HepG2 (cell line): ENCODE results near the gene SARS2. TPM values are rescaled to one million over a fixed set of nuclear protein-coding genes. Genes with fewer than 3 reads are reported as not detected.

ENCODE experiments used
- CENPT ChIP-seq: sonication (generic); formaldehyde crosslinking; IDR thresholded peaks from 2 replicates; pipeline ENCODE4 v1.8.0; 2022; ENCODE audit warnings: low read depth, mild to moderate bottlenecking, moderate library complexity, missing genetic modification reagents
- ERF ChIP-seq: IDR thresholded peaks from 2 replicates; pipeline ENCODE4 v1.6.1; 2018; ENCODE audit warnings: missing biosample characterization, missing genetic modification reagents
- HCFC1 ChIP-seq: fragments of 150-350 bp; IDR thresholded peaks from 2 replicates; pipeline ENCODE4 v1.6.1; 2014; ENCODE audit warnings: low read depth, low read length
- IRX3 ChIP-seq: sonication (generic); formaldehyde crosslinking; IDR thresholded peaks from 2 replicates; pipeline ENCODE4 v1.8.1; 2023; ENCODE audit warnings: mild to moderate bottlenecking, low read depth, missing genetic modification reagents, borderline replicate concordance
- KIAA2018 ChIP-seq: sonication (generic); formaldehyde crosslinking; IDR thresholded peaks from 2 replicates; pipeline ENCODE4 v1.5.0; 2020; ENCODE audit warnings: mild to moderate bottlenecking, missing genetic modification reagents, borderline replicate concordance
- MAFF ChIP-seq: IDR thresholded peaks from 2 replicates; pipeline ENCODE4 v1.6.1; 2011; ENCODE audit warnings: low read depth, low read length, improper control_type of control experiment
- NFYB ChIP-seq: sonication (generic); formaldehyde crosslinking; IDR thresholded peaks from 2 replicates; pipeline ENCODE4 v1.4.0; 2020; ENCODE audit warnings: missing genetic modification reagents
- PHF21A ChIP-seq: sonication (generic); formaldehyde crosslinking; IDR thresholded peaks from 2 replicates; pipeline ENCODE4 v1.5.0; 2020; ENCODE audit warnings: mild to moderate bottlenecking, missing genetic modification reagents
- SALL2 ChIP-seq: sonication (generic); formaldehyde crosslinking; IDR thresholded peaks from 2 replicates; pipeline ENCODE4 v1.8.1; 2023; ENCODE audit warnings: mild to moderate bottlenecking, missing genetic modification reagents, inconsistent platforms
- SRY ChIP-seq: sonication (generic); formaldehyde crosslinking; IDR thresholded peaks from 2 replicates; pipeline ENCODE4 v1.8.0; 2022; ENCODE audit warnings: mild to moderate bottlenecking, missing genetic modification reagents
- TP53 ChIP-seq: sonication (generic); formaldehyde crosslinking; conservative IDR thresholded peaks from 2 replicates; pipeline ENCODE4 v1.4.0; 2020; ENCODE audit warnings: missing genetic modification reagents
- ZFP1 ChIP-seq: IDR thresholded peaks from 2 replicates; pipeline ENCODE4 v1.6.1; 2016
- ZFP37 ChIP-seq: sonication (generic); formaldehyde crosslinking; IDR thresholded peaks from 2 replicates; pipeline ENCODE4 v1.4.0; 2020; ENCODE audit warnings: missing genetic modification reagents, borderline replicate concordance
- ZNF232 ChIP-seq: sonication (generic); formaldehyde crosslinking; IDR thresholded peaks from 2 replicates; pipeline ENCODE4 v1.4.0; 2020; ENCODE audit warnings: missing genetic modification reagents, borderline replicate concordance
- ZNF296 ChIP-seq: sonication (generic); formaldehyde crosslinking; conservative IDR thresholded peaks from 2 replicates; pipeline ENCODE4 v1.5.0; 2020; ENCODE audit warnings: mild to moderate bottlenecking, missing genetic modification reagents
- ZNF362 ChIP-seq: sonication (generic); formaldehyde crosslinking; IDR thresholded peaks from 2 replicates; pipeline ENCODE4 v1.4.0; 2020; ENCODE audit warnings: missing genetic modification reagents, mild to moderate bottlenecking, borderline replicate concordance
- ZNF382 ChIP-seq: sonication (generic); formaldehyde crosslinking; IDR thresholded peaks from 2 replicates; pipeline ENCODE4 v1.5.0; 2020; ENCODE audit warnings: missing genetic modification reagents, mild to moderate bottlenecking, borderline replicate concordance
- ZNF543 ChIP-seq: sonication (generic); formaldehyde crosslinking; IDR thresholded peaks from 2 replicates; pipeline ENCODE4 v1.4.0; 2020; ENCODE audit warnings: mild to moderate bottlenecking, missing genetic modification reagents
- ZNF557 ChIP-seq: sonication (generic); formaldehyde crosslinking; IDR thresholded peaks from 2 replicates; pipeline ENCODE4 v1.4.0; 2020; ENCODE audit warnings: missing genetic modification reagents
- ZNF704 ChIP-seq: sonication (generic); formaldehyde crosslinking; IDR thresholded peaks from 2 replicates; pipeline ENCODE4 v1.8.1; 2023; ENCODE audit warnings: mild to moderate bottlenecking, inconsistent platforms, moderate library complexity, missing genetic modification reagents, borderline replicate concordance
- polyA plus RNA-seq, 8 experiments: library from polyadenylated mRNA; depleted of rRNA in 3 of 8; stranded (reverse) in 7 of 8; unstranded in 1 of 8; fragments of >200 nt; fragmentation: Illumina TruSeq in 4 of 8; extraction: Trizol in 4 of 8; gene quantifications; 2 replicates each; pipeline versions ENCODE4 v1.2.1 to v1.2.3, GENCODE V29; 2011 to 2016; ENCODE audit warnings: low read depth in 4 of 8, missing spikeins in 1 of 8, mixed read lengths in 1 of 8; ENCODE audit not compliant: insufficient read depth in 1 of 8
- total RNA-seq, 5 experiments: library from RNA; depleted of rRNA; stranded (reverse); fragments of >200 nt; fragmentation: Illumina TruSeq; extraction: Trizol; gene quantifications; 2 replicates each; pipeline ENCODE4 v1.2.3, GENCODE V29; 2016; ENCODE audit warnings: low read depth in 1 of 5

Gene SARS2
- total and polyA plus RNA-seq, 2 of the 13 experiments (the other 11 are each of a cell fraction or from before 2014, with no cell fraction given) = 40.0 to 48.6 TPM

DNA sequence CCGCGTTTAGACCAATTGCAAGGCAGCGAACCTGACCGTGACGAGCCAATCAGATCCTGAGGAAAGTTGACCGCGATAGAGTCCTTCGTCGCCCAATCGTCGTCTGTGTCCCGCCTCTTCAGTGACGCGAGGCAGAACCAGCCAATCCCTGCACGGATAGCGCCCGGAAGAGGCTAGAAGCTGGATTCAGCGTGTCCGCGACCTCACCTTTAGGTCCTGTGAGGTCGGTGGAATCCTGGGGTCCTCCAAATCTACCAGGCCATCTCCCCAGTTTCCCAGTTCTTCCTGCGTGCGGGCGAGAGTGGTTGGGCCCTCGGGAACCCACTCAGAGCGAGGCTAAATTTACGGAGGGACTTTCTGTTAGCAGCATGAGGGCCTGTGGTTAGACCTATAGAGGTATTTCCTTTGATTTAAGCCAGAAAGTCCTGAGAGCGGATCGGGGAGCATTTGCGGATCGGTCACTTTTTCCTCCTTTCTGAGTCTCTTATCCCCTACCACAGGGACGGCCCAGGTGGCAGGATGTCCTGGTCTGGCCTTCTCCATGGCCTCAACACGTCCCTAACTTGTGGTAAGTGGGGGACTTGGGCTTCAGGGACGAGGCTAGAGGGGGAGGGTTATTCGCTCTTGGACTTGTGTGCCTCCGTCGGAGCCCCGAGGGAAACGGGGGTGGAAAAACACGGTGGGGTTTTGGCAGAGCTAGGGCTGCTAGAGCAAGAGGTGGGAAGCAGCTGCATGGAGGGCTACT lies 385 bp upstream of the SARS2 start, which contains the start of gene MRPS12 (continued):
- TF ChIP-seq KIAA2018 (no peak), CENPT (CRISPR knock-in tag) (no peak), SRY (CRISPR knock-in tag) (no peak), SALL2 (CRISPR knock-in tag) (no peak), ZNF232 (CRISPR knock-in tag) (0 out of 2 replicates have a peak, but pooled peaks have one; percentile 2), MAFF (no peak), ZFP37 (CRISPR knock-in tag) (peak; percentile 22; the same call in 1 of the 2 replicates), HCFC1 (no peak; the same call in 1 of the 2 replicates), ZNF296 (CRISPR knock-in tag) (no peak), NFYB (CRISPR knock-in tag) (peak; percentile 95), ZNF362 (CRISPR knock-in tag) (no peak), ERF (0 out of 2 replicates have a peak, but pooled peaks have one; percentile 38), ZNF382 (CRISPR knock-in tag) (no peak), ZNF704 (CRISPR knock-in tag) (peak; percentile 85; the same call in 1 of the 2 replicates), ZNF557 (CRISPR knock-in tag) (no peak), ZFP1 (CRISPR knock-in tag) (no peak), TP53 (CRISPR knock-in tag) (no peak), IRX3 (no peak), ZNF543 (no peak), PHF21A (CRISPR knock-in tag) (peak; percentile 65; the same call in 1 of the 2 replicates)
